OCI-LY3 (cell line): ENCODE data around the gene LAMA1.

Experiments
- H2AFZ ChIP-seq: fragments of 200-600, 300-600 bp; shearing (Covaris generic); 2 replicates; pipeline ENCODE4 v1.6.0; 2014; ENCODE audit warnings: antibody characterized with exemption, low read depth, low read length
- H3K27ac ChIP-seq: fragments of 200-600, 300-600 bp; sonication (generic); 2 replicates; pipeline ENCODE4 v1.5.1; 2014; ENCODE audit warnings: mild to moderate bottlenecking, low read length, moderate library complexity, mixed read lengths
- H3K27me3 ChIP-seq: fragments of 200-600, 300-600 bp; sonication (generic); 2 replicates; pipeline ENCODE4 v1.6.1; 2014; ENCODE audit warnings: low read depth, low read length, mixed read lengths
- H3K36me3 ChIP-seq: fragments of 200-600, 300-600 bp; sonication (generic); replicated peaks from 2 replicates; pipeline ENCODE3; 2014; ENCODE audit warnings: low read depth, low read length, mixed read lengths
- H3K4me1 ChIP-seq: fragments of 300-600, 200-600 bp; sonication (generic); 2 replicates; pipeline ENCODE4 v1.6.1; 2014; ENCODE audit warnings: low read length, mixed read lengths
- H3K4me2 ChIP-seq: fragments of 200-600, 300-600 bp; sonication (generic); 2 replicates; pipeline ENCODE4 v1.6.1; 2014; ENCODE audit warnings: low read length, mixed read lengths
- H3K4me3 ChIP-seq: fragments of 300-600, 200-600 bp; sonication (generic); 2 replicates; pipeline ENCODE4 v1.5.1; 2014; ENCODE audit warnings: antibody characterized with exemption, mild to moderate bottlenecking, low read length, moderate library complexity
- H3K79me2 ChIP-seq: fragments of 300-600, 200-600 bp; shearing (Covaris generic); 2 replicates; pipeline ENCODE4 v1.6.1; 2014; ENCODE audit warnings: mild to moderate bottlenecking, low read length, mixed read lengths
- H3K9ac ChIP-seq: fragments of 300-600, 200-600 bp; shearing (Covaris generic); 2 replicates; pipeline ENCODE4 v1.6.0; 2014; ENCODE audit warnings: mild to moderate bottlenecking, low read length, moderate library complexity
- H3K9me3 ChIP-seq: fragments of 200-600, 300-600 bp; shearing (Covaris generic); 2 replicates; pipeline ENCODE4 v1.6.1; 2014; ENCODE audit warnings: low read length, mixed read lengths; ENCODE audit not compliant: insufficient read depth
- H4K20me1 ChIP-seq: fragments of 200-600, 300-600 bp; sonication (generic); 2 replicates; pipeline ENCODE4 v1.6.1; 2016; ENCODE audit warnings: low read length, mixed read lengths; ENCODE audit not compliant: insufficient read depth
- CTCF ChIP-seq: fragments of 200-600, 300-600 bp; sonication (generic); IDR thresholded peaks from 2 replicates; pipeline ENCODE4 v1.5.1; 2014; ENCODE audit warnings: antibody characterized with exemption, low read length, low read depth
- EZH2phosphoT487 ChIP-seq: fragments of 200-600 bp; shearing (Covaris generic); IDR thresholded peaks from 2 replicates; pipeline ENCODE4 v1.6.1; 2018; ENCODE audit warnings: antibody characterized with exemption, mixed run types, low read depth

LAMA1 gene

GRCh38 chr18:6954501-6954900 lies 163.1 kb downstream of the LAMA1 start:
- Histone ChIP-seq H3K4me3 (no peak overlapping the region), H3K4me1 (no peaks in the 10 kb centered on the region), H3K27ac (no peak overlapping the region), H3K9ac (no peak overlapping the region), H3K9me3 (no peaks in the 10 kb centered on the region), H3K36me3 (no peaks in the 10 kb centered on the region), H2AFZ (no peak overlapping the region), H4K20me1 (no peaks in the 10 kb centered on the region), H3K79me2 (no peaks in the 10 kb centered on the region), H3K4me2 (no peak overlapping the region), H3K27me3 (no peaks in the 10 kb centered on the region)
- TF ChIP-seq EZH2phosphoT487 (no peak), CTCF (no peak)

- H3K4me3 ChIP-seq: no peak overlapping the region
- no peaks in the 10 kb centered on the region for H4K20me1 ChIP-seq
- H3K27me3 ChIP-seq: no peaks in the 10 kb centered on the region
- H3K4me1 ChIP-seq: no peaks in the 10 kb centered on the region
- no peak overlapping the region for H3K9ac ChIP-seq
- no peaks in the 10 kb centered on the region for H3K9me3 ChIP-seq
- H3K27ac ChIP-seq: no peak overlapping the region
- TF ChIP-seq EZH2phosphoT487 (no peak), CTCF (no peak)
- H3K4me2 ChIP-seq: no peak overlapping the region
- no peaks in the 10 kb centered on the region for H3K36me3 ChIP-seq
- no peaks in the 10 kb centered on the region for H3K79me2 ChIP-seq
- no peak overlapping the region for H2AFZ ChIP-seq
These were observed 166.1 kb downstream of the LAMA1 start for GRCh38 chr18:6951336-6952090.

GRCh38 chr18:6950641-6951040 lies 167.0 kb downstream of the LAMA1 start:
- no peaks in the 10 kb centered on the region for H3K27me3 ChIP-seq
- H3K9me3 ChIP-seq: no peaks in the 10 kb centered on the region
- no peak overlapping the region for H3K4me2 ChIP-seq
- no peaks in the 10 kb centered on the region for H3K36me3 ChIP-seq
- H3K4me3 ChIP-seq: no peak overlapping the region
- no peaks in the 10 kb centered on the region for H3K79me2 ChIP-seq
- H2AFZ ChIP-seq: no peak overlapping the region
- no peak overlapping the region for H3K27ac ChIP-seq
- no peaks in the 10 kb centered on the region for H4K20me1 ChIP-seq
- TF ChIP-seq EZH2phosphoT487 (no peak), CTCF (no peak)
- no peaks in the 10 kb centered on the region for H3K4me1 ChIP-seq
- no peak overlapping the region for H3K9ac ChIP-seq

- Histone ChIP-seq H3K27ac (no peak overlapping the region), H2AFZ (no peak overlapping the region), H4K20me1 (no peaks in the 10 kb centered on the region), H3K79me2 (no peaks in the 10 kb centered on the region), H3K4me1 (no peaks in the 10 kb centered on the region), H3K4me2 (no peak overlapping the region), H3K27me3 (no peaks in the 10 kb centered on the region), H3K4me3 (no peak overlapping the region), H3K36me3 (no peaks in the 10 kb centered on the region), H3K9me3 (no peaks in the 10 kb centered on the region), H3K9ac (no peak overlapping the region)
- TF ChIP-seq EZH2phosphoT487: no peak
- no peak for TF ChIP-seq CTCF
These were observed 167.6 kb downstream of the LAMA1 start for GRCh38 chr18:6949800-6950586.
